GM12874 (cell line): ENCODE results near the gene CPNE2.

ENCODE experiments used
- TF ChIP-seq, protein P1 (sequence below): IDR thresholded peaks from 2 replicates; pipeline ENCODE4 v1.5.1; 2011; ENCODE audit warnings: low read depth, mild to moderate bottlenecking, control low read depth, low read length, moderate library complexity; ENCODE audit not compliant: insufficient read depth

CPNE2 gene

DNA sequence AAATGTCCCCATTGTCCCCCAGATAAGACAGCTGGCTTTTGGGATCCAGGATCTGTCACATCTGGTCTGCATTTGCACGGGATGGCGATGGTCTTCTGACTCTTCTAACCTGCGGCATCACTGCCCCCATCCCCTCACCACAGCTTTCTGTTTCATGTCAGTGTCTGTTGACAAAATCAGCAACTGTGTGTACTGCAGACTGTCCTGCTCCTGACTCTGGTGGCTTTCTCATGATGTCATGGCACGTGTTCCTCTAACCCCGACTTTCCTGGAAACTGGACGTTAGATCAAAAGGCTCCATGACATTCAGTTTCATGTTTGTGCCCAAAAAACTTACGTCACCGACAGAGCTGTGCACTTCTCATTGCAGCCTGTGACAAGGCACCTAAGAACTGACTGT is 30.1 kb upstream of the CPNE2 start:
- TF ChIP-seq, protein P1, sequence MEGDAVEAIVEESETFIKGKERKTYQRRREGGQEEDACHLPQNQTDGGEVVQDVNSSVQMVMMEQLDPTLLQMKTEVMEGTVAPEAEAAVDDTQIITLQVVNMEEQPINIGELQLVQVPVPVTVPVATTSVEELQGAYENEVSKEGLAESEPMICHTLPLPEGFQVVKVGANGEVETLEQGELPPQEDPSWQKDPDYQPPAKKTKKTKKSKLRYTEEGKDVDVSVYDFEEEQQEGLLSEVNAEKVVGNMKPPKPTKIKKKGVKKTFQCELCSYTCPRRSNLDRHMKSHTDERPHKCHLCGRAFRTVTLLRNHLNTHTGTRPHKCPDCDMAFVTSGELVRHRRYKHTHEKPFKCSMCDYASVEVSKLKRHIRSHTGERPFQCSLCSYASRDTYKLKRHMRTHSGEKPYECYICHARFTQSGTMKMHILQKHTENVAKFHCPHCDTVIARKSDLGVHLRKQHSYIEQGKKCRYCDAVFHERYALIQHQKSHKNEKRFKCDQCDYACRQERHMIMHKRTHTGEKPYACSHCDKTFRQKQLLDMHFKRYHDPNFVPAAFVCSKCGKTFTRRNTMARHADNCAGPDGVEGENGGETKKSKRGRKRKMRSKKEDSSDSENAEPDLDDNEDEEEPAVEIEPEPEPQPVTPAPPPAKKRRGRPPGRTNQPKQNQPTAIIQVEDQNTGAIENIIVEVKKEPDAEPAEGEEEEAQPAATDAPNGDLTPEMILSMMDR = no peak

DNA sequence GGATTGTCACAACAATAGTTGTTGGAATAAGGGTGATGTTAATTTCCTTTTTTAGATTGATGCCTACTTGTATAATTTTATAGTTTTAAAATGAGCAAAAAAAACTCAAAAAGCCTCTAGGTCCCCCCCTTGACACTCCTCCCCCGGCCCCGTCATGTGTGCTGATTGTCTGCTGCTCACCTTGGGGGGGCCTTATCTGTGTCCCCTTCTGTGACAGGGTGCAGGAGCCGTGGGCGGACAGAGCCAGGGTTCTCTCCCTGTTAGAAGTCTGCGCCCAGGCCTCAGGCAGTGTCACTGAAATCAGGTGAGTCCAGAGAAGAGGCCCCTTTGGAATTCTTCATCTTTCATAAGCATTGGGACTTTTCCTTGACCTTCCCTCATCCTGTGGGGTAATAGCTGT is 27.4 kb upstream of the CPNE2 start:
- TF ChIP-seq, protein P1 = no peak

DNA sequence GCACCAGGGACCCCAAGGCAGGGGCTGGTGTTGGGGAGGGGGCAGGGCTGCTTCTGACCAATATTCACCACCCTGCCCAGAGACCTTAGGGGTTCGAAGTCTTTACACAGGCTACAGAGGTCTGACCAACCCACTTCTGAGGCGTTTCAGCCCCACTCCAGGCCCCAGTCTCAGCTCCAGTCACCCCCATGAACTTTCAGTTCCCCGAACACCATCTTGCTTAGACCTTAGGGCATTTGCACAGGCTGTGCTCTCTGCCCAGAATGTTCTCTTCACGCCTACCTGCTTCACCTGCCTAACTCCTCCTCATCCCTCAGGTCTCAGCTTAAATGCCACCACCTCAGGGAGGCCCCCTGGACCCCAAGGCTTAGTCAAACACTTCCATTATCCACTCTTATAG is 25.8 kb upstream of the CPNE2 start:
- TF ChIP-seq, protein P1 = no peak

DNA sequence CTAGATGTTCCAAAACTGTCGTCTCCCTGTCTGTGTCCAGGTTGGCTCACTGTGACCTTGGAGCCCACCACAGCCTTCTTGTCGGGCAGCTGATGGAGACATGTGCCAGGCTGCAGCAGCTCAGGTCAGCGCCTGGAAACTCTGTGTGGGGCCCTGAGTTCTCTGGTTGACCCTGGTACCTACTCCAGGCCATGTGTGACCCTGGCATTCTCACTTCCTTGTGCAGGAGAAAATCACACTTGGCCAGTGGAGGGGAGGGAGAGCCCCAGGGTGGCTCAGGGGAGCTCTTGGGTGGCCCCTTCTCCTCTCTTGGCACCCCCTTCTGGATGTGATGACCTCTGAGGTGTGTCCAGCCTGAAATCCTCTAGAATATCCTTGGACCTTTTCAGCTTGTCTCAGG is 25.0 kb upstream of the CPNE2 start:
- TF ChIP-seq, protein P1 = no peak

DNA sequence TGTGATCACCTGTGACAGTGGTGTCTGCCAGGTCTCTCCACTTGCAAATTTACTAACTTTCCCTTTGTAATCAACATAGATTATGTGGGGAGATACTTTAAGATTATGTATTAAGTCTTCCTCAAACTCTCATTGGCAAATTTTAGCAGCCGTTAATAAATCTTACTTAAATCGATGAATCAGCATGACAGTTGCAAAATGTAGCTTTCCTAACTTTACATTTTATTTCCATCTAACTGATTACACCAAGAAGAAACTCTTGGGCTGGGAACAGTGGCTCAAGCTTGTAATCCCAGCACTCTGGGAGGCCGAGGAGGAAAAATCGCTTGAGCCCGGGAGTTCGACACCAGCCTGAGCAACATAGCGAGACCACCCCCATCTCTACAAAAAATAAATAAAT is 23.3 kb upstream of the CPNE2 start:
- TF ChIP-seq, protein P1 = no peak

DNA sequence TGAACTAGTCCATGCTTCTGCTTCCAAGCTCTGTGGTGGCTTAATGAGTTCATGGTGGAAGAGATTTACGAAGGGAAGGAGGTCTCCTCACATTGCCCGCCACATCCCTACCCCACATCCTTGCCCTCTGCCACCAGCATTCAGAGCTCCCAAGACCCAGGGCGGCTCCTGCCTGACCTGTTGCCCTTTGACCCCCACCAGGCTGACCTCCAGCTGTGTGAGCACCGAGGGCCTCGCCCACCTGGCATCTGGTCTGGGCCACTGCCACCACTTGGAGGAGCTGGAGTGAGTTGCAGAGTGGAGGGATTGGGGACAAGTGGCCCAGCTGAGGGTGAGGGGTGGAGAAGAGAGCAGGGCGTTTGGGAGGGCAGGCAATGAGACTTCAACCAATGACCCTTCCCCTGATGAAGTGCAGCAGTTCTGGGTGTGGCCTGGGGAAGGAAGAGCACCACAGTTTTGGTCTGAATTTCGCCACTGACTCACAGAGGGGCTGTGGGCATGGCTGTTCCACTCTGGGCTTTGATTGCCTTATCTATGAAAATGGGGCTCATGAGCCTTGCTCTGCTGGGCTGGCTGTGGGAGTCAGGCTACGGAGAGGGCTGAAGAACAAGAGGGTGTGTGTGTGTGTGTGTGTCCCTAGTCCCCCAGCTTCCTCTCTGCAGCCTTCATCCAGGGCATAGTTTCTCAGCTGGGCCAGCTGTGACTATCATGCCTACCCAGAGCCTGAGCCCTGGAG is 22.6 kb upstream of the CPNE2 start:
- TF ChIP-seq, protein P1 = no peak

DNA sequence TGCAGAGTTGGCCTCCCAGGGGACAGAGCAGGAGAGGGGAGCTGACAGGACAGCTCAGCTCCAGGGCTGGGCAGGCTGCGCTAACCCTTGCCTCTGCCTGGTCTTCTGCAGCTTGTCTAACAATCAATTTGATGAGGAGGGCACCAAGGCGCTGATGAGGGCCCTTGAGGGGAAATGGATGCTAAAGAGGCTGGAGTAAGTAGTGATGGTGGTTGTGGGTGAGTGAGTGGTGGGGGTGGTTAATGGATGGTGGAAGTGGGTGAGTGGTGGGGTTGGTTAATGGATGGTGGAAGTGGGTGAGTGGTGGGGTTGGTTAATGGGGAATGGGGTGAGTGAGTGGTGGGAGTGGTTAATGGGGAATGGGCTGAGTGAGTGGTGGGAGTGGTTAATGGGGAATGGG is 22.0 kb upstream of the CPNE2 start:
- TF ChIP-seq, protein P1 = no peak
